ENCODE data around the gene NCOA3.

DNA sequence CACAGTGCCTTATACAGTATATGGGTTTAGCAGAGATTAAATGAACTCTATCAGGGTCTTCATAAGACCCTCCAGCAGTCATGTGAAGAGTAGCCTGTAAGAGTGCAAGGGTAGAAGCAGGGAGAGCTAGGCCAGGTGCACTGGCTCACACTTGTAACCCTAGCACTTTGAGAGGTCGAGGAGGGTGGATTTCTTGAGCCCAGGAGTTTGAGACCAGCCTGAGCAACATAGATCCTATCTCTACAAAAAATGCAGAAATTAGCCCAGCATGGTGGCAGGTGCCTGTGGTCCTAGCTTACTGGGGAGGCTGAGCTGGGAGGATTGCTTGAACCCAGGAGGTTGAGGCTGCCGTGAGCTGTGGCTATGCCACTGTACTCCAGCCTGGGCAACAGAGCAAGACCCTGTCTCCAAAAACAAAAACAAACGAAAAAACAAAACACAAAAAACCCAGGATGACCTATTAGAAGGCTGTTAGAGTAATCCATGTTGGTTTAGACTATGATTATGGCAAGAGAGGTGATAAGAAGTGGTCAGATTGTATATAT is 31.9 kb downstream of the NCOA3 start:
- TF ChIP-seq CTCF (IDR thresholded peaks at IDR 0.05; ENCODE audit: control extremely low read depth in 1 of 3, insufficient read depth in 1 of 3, low read depth in 1 of 3, low read length in 3 of 3) (no peak), BRCA1 (IDR thresholded peaks at IDR 0.05; ENCODE audit: low read depth, low read length) (no peak), EP300 (IDR thresholded peaks at IDR 0.05; ENCODE audit: borderline replicate concordance in 1 of 2, low read depth in 2 of 2, low read length in 2 of 2) (no peak), HDAC6 (IDR thresholded peaks at IDR 0.05; ENCODE audit: low read depth, low read length) (no peak), POLR2AphosphoS5 (IDR thresholded peaks at IDR 0.05; ENCODE audit: low read depth, low read length) (no peak), YY1 (IDR thresholded peaks at IDR 0.05; ENCODE audit: low read depth, low read length) (no peak)
